ENCODE results near the gene PRR27. TPM values are rescaled to one million over a fixed set of nuclear protein-coding genes. Genes with fewer than 3 reads are reported as not detected.

PRR27 gene
- total RNA-seq (2022; extraction: Qiagen RNA extraction; ENCODE audit: low read depth) = not detected in 5 replicates

GRCh38 chr4:70153937-70154336 lies at the start of gene PRR27:
Gene PRR27 (plus strand): TSS chr4:70154237. CDS start chr4:70154376, 139 bp downstream.

GRCh38 chr4:70195425-70195824 lies 41.4 kb downstream of the PRR27 start, which contains the start of gene ODAM:
Gene ODAM (plus strand): TSS chr4:70195725. CDS start chr4:70196544, 819 bp downstream.

Other genes starting within 250 kb of the PRR27 start
- gene CSN1S1, start 223.2 kb upstream of the PRR27 start, total RNA-seq (2022; extraction: Qiagen RNA extraction; ENCODE audit: low read depth) = not detected in 5 replicates
- not detected in 5 replicates for gene CSN2, start 188.5 kb upstream of the PRR27 start, total RNA-seq (2022; extraction: Qiagen RNA extraction; ENCODE audit: low read depth)
- not detected in 5 replicates for gene STATH, start 158.3 kb upstream of the PRR27 start, total RNA-seq (2022; extraction: Qiagen RNA extraction; ENCODE audit: low read depth)
- gene HTN3, start 125.8 kb upstream of the PRR27 start, total RNA-seq (2022; extraction: Qiagen RNA extraction; ENCODE audit: low read depth) = not detected in 5 replicates
- not detected in 5 replicates for gene HTN1, start 103.8 kb upstream of the PRR27 start, total RNA-seq (2022; extraction: Qiagen RNA extraction; ENCODE audit: low read depth)
- gene ODAM, start 41.5 kb downstream of the PRR27 start, total RNA-seq (2022; extraction: Qiagen RNA extraction; ENCODE audit: low read depth) = not detected in 5 replicates
- gene FDCSP, start 71.9 kb downstream of the PRR27 start, total RNA-seq (2022; extraction: Qiagen RNA extraction; ENCODE audit: low read depth) = not detected in 5 replicates
- not detected in 5 replicates for gene CSN3, start 88.4 kb downstream of the PRR27 start, total RNA-seq (2022; extraction: Qiagen RNA extraction; ENCODE audit: low read depth)
- gene CABS1, start 180.7 kb downstream of the PRR27 start, total RNA-seq (2022; extraction: Qiagen RNA extraction; ENCODE audit: low read depth) = not detected in 5 replicates
- gene SMR3A, start 206.5 kb downstream of the PRR27 start, total RNA-seq (2022; extraction: Qiagen RNA extraction; ENCODE audit: low read depth) = not detected in 5 replicates
- not detected in 5 replicates for gene SMR3B, start 228.9 kb downstream of the PRR27 start, total RNA-seq (2022; extraction: Qiagen RNA extraction; ENCODE audit: low read depth)
- not detected in 5 replicates for gene OPRPN, start 243.7 kb downstream of the PRR27 start, total RNA-seq (2022; extraction: Qiagen RNA extraction; ENCODE audit: low read depth)

Data from A549 treated with GW870086 at 1 μM for 4 hours (cell line).